HG03060 (cell line): Measurements from ENCODE around the gene LRRC3C.

Source experiments
- ATAC-seq: cut with Tn5 transposase; IDR thresholded peaks from one replicate; pipeline ENCODE4 v1.9.1; 2021; ENCODE audit warnings: low read depth, moderate number of reproducible peaks; ENCODE audit not compliant: unreplicated experiment

The LRRC3C gene

DNA sequence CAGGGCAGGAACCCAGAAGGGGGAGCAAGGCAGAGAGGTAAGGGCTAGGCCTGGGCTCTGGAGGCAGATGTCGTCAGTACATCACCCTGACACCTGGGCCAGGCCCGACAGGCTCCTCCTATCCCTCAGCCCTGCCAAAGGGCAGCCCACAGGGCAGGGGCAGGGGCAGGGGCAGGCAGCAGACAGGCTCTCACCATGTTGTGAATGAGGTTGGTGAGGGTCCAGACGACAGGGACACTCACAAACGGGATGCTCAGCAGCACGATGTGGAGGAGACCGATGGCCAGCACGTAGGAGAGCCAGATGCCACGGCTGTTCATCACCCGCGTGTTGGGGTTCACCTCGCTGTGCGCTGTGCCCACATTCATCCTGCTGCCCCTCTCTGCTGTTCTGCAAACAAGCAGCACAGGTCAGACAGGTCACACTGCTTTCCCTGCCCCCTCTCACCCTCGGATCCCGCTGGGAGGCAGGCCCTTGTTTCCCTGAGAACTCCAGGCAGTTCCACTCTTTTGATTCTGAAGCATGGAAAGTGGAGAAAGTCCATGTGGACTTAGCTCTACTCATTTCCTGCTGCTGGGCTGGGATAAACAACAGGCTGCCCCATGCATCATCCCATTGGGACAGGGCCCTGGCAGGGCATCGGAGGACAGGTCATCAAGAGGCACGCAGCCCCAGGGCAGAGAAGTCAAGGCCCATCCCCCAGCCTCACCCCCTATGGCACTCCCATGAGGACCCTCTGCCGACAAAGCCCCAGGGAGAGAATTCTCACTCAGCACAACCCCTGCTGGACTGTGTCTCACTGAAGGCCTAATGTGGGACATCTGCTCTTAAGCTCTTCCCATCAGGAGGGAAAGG lies 3.5 kb upstream of the LRRC3C start:
- ATAC-seq: no peak

GRCh38 chr17:39924691-39925055 lies 2.9 kb upstream of the LRRC3C start:
- ATAC-seq: no peak

GRCh38 chr17:39925282-39926134 lies 2.0 kb upstream of the LRRC3C start:
- no peak for ATAC-seq

DNA sequence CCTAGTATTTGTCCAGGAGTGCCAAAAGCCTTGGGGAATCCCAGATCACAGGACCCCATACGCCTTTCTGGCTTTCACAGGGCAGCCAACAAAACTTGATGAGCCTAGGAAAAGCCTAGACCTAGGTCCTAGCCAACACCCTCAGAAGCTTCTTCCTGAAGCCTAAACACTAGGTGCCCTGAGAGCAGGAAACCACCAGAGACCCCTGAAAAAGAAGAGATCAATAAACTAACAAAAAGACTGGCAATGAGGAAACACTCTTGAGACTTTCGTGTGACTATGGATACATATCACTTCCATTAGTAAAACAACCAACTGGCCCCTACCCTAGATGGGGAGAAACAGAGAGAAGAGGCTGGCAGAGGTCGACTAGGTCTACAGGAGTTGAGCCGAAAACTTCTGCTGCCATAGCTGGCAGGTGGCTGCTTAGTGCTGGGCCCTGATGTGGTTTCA lies 1.4 kb upstream of the LRRC3C start:
- ATAC-seq: no peak

- no peak for ATAC-seq
Observed at GRCh38 chr17:39926588-39927100, 888 bp upstream of the LRRC3C start.

DNA sequence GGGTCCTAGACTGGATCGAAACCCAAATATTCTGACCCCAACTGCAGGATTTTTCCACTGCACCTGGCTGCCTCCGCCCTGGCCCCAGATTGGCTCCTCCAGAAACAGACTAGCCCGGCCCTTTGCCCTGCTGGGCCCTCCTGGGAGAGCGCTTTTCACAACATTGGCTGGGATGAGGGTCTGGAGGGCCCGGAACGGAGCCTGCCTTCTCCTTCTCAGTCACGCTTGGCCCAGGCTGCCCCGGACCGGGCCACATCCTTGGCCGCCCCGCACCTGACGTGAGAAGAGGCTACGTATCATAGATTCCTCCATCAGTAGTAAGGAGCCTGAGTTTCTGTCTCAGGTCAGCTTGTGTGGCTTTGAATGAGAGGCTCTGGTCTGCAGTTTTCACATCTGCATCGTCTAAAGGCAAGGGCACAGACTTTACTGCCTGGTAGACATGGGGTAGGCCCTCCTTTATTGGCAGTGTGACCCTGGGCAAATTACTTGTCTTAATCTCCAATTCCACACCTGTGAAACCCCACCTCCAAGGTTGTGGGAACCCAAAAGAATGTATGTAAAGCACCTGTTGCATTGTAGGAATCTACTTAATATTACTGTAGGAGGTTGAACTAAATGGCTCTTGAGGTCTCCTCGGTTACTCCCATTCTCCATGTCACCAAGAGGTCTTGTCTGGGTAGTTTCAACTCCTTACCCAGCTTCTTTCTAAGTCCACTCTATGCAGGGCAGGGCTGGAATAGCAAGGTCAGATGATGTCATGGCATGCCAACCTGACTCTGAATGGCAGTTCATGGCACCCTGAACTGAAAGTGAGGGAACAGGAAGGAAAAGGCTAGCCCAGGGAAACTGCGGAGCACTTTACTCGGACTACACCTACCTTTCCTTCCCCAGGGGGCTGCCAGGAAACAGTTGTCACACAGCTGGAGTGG lies 661 bp downstream of the LRRC3C start:
- no peak for ATAC-seq

- no peak for ATAC-seq
Observed at GRCh38 chr17:39928858-39929645, 1.5 kb downstream of the LRRC3C start.

- no peak for ATAC-seq
Observed at GRCh38 chr17:39929646-39930407, 2.3 kb downstream of the LRRC3C start.

- ATAC-seq: no peak
Observed at GRCh38 chr17:39933912-39934311, 6.4 kb downstream of the LRRC3C start.

DNA sequence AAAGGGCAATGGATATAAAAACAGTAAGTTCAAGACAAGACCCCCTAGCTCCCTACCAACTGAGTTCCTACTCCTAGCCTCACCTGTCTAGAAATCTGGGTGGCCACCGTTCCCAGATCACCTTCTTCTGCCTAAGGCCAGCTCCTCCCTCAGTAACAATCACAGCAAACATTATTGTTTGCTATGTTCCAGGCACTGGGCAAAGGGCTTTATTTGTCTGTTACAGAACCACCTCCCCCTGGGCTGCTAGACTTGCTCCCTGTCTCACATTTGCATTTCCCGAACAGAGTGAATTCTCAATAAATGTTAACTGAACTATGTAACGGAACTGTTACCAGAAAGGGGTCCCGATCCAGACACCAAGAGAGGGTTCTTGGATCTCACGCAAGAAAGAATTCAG lies 6.8 kb downstream of the LRRC3C start:
- ATAC-seq: no peak

GRCh38 chr17:39935909-39936308 lies 8.4 kb downstream of the LRRC3C start:
- no peak for ATAC-seq

DNA sequence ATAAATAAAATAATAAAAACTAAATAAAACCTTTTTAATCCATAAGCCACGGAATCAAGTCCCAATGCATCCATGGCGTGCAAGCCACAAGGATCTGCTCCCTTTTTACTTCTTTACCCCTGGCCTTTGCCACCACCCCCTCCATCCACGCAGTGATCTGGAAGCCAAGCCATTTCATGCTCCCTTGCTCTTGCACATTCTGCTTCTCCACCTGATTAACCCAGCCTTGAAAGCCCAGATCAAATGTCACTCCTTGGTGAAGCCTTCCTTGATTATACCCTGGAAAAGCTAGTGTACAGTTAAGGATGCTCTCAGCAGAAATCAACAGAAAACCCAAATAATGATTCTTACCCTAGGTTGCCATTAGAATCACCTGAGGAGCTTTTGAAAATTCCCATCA lies 9.9 kb downstream of the LRRC3C start:
- ATAC-seq: no peak

- no peak for ATAC-seq
Observed at GRCh38 chr17:39938140-39938869, 10.8 kb downstream of the LRRC3C start.

- no peak for ATAC-seq
Observed at GRCh38 chr17:39939106-39939505, 11.6 kb downstream of the LRRC3C start.

GRCh38 chr17:39939588-39940419 lies 12.3 kb downstream of the LRRC3C start:
- ATAC-seq: no peak

DNA sequence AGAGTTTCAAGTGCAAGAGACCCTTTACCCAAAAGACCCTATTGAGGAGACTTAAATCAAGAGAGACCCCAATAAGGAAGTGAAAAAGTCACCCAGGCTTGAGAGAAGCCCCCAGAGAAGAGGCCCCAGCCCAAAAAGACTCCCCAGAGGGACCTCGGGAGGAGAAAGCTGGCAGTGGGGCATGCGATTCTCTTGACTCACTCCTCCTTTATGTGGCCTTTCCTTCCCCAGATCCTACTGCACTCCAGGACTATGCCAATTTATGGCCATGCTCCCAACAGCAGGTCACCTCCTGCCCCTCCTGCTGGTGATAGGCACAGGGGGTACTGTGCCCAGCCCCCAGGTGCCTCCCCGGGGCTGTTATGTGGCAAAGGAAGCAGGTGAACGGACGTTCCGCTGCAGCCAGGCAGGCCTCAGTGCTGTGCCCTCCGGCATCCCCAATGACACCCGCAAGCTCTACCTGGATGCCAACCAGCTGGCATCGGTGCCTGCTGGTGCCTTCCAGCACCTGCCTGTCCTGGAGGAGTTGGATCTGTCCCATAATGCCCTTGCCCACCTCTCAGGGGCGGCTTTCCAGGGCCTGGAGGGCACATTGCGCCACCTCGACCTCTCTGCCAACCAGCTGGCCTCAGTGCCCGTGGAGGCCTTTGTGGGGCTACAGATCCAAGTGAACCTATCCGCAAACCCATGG lies 16.3 kb downstream of the LRRC3C start:
- no peak for ATAC-seq

GRCh38 chr17:39944393-39944711 lies 16.8 kb downstream of the LRRC3C start:
- ATAC-seq: no peak
